CD4-positive, alpha-beta T cell (primary cell): ENCODE results near the gene TMX2. TPM values are rescaled to one million over a fixed set of nuclear protein-coding genes. Genes with fewer than 3 reads are reported as not detected.

ENCODE experiments used
- ATAC-seq: fragments of 200-7000 bp; cut with Tn5 transposase; one replicate; pipeline ENCODE4 v1.10.0; 2022; ENCODE audit warnings: mild to moderate bottlenecking; ENCODE audit not compliant: poor library complexity
- CTCF ChIA-PET: fragments of 350-600 bp; sonication (Branson Sonifier 250); formaldehyde crosslinking; loops from one replicate; lab custom pipeline; 2021; ENCODE audit warnings: antibody characterized with exemption, inconsistent platforms; lab: Charles Lee
- POLR2A ChIA-PET: fragments of 350-600 bp; sonication (Branson Sonifier 250); formaldehyde crosslinking; loops from one replicate; lab custom pipeline; 2021; ENCODE audit warnings: antibody characterized with exemption, inconsistent platforms; lab: Charles Lee
- DNase-seq, 14 experiments: peaks; one replicate each; pipeline ENCODE4 v3.0.0-alpha.2; 2013 to 2020; ENCODE audit warnings: mixed read lengths in 2 of 14
- H3K27ac ChIP-seq, 2 donors: one replicate each; pipeline versions ENCODE4 v1.5.1 to v1.7.0; 2013; ENCODE audit warnings: low read length in 2 of 2, low read depth in 1 of 2, mild to moderate bottlenecking in 1 of 2
- H3K27me3 ChIP-seq, 2 experiments: 1 replicate in 1 of 2; 2 replicates in 1 of 2; pipeline versions ENCODE4 v1.6.1 to v1.7.0; 2013; ENCODE audit warnings: low read length in 2 of 2, control low read depth in 1 of 2, mild to moderate bottlenecking in 1 of 2, moderate library complexity in 1 of 2; ENCODE audit not compliant: insufficient read depth in 2 of 2, control insufficient read depth in 1 of 2
- H3K36me3 ChIP-seq: one replicate; pipeline ENCODE4 v1.6.1; 2013; ENCODE audit warnings: low read length, control low read depth; ENCODE audit not compliant: insufficient read depth
- H3K4me1 ChIP-seq: one replicate; pipeline ENCODE4 v1.6.1; 2013; ENCODE audit warnings: low read length, control low read depth; ENCODE audit not compliant: insufficient read depth
- H3K4me3 ChIP-seq: one replicate; pipeline ENCODE4 v1.5.1; 2013; ENCODE audit warnings: mild to moderate bottlenecking, low read length, moderate library complexity
- H3K9me3 ChIP-seq, 2 experiments: 1 replicate in 1 of 2; 2 replicates in 1 of 2; pipeline versions ENCODE4 v1.6.1 to v1.7.0; 2013; ENCODE audit warnings: low read length in 2 of 2, mild to moderate bottlenecking in 2 of 2, control low read depth in 1 of 2, moderate library complexity in 1 of 2; ENCODE audit not compliant: control insufficient read depth in 1 of 2, insufficient read depth in 1 of 2
- H3K27ac Mint-ChIP-seq: one replicate; pipeline ENCODE4 v1.8.0; 2020; ENCODE audit warnings: mixed read lengths
- H3K27me3 Mint-ChIP-seq: one replicate; pipeline ENCODE4 v1.8.0; 2021; ENCODE audit warnings: mixed read lengths
- H3K36me3 Mint-ChIP-seq: one replicate; pipeline ENCODE4 v1.8.0; 2021; ENCODE audit warnings: low read depth, mixed read lengths
- H3K4me1 Mint-ChIP-seq: one replicate; pipeline ENCODE4 v1.8.0; 2021; ENCODE audit warnings: low read depth, mixed read lengths
- H3K4me3 Mint-ChIP-seq: one replicate; pipeline ENCODE4 v1.8.0; 2020; ENCODE audit warnings: mild to moderate bottlenecking, mixed read lengths
- H3K9me3 Mint-ChIP-seq: one replicate; pipeline ENCODE4 v1.8.0; 2020; ENCODE audit warnings: mixed read lengths
- CTCF ChIP-seq: fragments of 200-600 bp; IDR thresholded peaks from one replicate; pipeline ENCODE4 v1.8.0; 2022; ENCODE audit warnings: antibody characterized with exemption, mild to moderate bottlenecking
- intact Hi-C, 2 experiments: fragments of 100-400 bp; cut with DNase I in 1 of 2; cut with micrococcal nuclease in 1 of 2; formaldehyde crosslinking; loops; one replicate each; pipeline versions ENCODE4 v1.15.1 to v1.9.0; 2023 to 2025; cut with DNase I, micrococcal nuclease
- total RNA-seq, 174 experiments: library from RNA in 2 of 174; stranded (reverse) in 2 of 174; gene quantifications; one replicate each; pipeline ENCODE4 v1.2.3 and lab custom pipeline; 2021 to 2026

TMX2 gene
- total RNA-seq, 2 experiments from 2014 or later, result 30.0 to 30.5 TPM

- Mint-ChIP-seq H3K27ac (no peak overlapping the region), H3K4me1 (peaks cover 34% of the 10 kb centered on the region), H3K9me3 (no peaks in the 10 kb centered on the region), H3K4me3 (no peak overlapping the region), H3K36me3 (no peaks in the 10 kb centered on the region), H3K27me3 (no peaks in the 10 kb centered on the region)
- H3K4me3 ChIP-seq, result no peak overlapping the region
- H3K4me1 ChIP-seq, result no peaks in the 10 kb centered on the region
- no peaks in the 10 kb centered on the region for H3K9me3 ChIP-seq
- no peak overlapping the region for H3K27ac ChIP-seq
- ChIA-PET CTCF (no interaction called here), POLR2A (no interaction called here)
- intact Hi-C loops, result no loop called here
- H3K27me3 ChIP-seq, result no peaks in the 10 kb centered on the region
- no peak for TF ChIP-seq CTCF
- no peak for DNase-seq
- ATAC-seq, result no peak
- H3K36me3 ChIP-seq, result no peaks in the 10 kb centered on the region
Measured at GRCh38 chr11:57775491-57775890, 63.1 kb downstream of the TMX2 start.

- Mint-ChIP-seq H3K4me1 (peaks cover 34% of the 10 kb centered on the region), H3K4me3 (no peak overlapping the region), H3K27me3 (no peaks in the 10 kb centered on the region), H3K27ac (no peak overlapping the region), H3K36me3 (no peaks in the 10 kb centered on the region), H3K9me3 (no peaks in the 10 kb centered on the region)
- no peak overlapping the region for H3K27ac ChIP-seq
- ATAC-seq, result no peak
- no peaks in the 10 kb centered on the region for H3K9me3 ChIP-seq
- DNase-seq, result no peak
- no peaks in the 10 kb centered on the region for H3K36me3 ChIP-seq
- H3K4me3 ChIP-seq, result no peak overlapping the region
- POLR2A ChIA-PET, result no interaction called here
- TF ChIP-seq CTCF, result no peak
- CTCF ChIA-PET, result interaction anchor here (0.5 to 0.8 kb wide), 2 partner anchors 25 to 89 kb away, joined by 3 to 4 read pairs; no protein-coding TSS in a partner anchor
- H3K4me1 ChIP-seq, result no peaks in the 10 kb centered on the region
- intact Hi-C loops, result no loop called here
- no peaks in the 10 kb centered on the region for H3K27me3 ChIP-seq
Measured at GRCh38 chr11:57776031-57776521, 63.7 kb downstream of the TMX2 start.

- H3K36me3 Mint-ChIP-seq, result no peaks in the 10 kb centered on the region
Measured at GRCh38 chr11:57776577-57777210, 64.3 kb downstream of the TMX2 start.

More at GRCh38 chr11:57776577-57777210, 64.3 kb downstream of the TMX2 start:
- TF ChIP-seq CTCF, result no peak
- intact Hi-C loops, result no loop called here
- no peak for DNase-seq
- ATAC-seq, result no peak
- Mint-ChIP-seq H3K27me3 (no peaks in the 10 kb centered on the region), H3K27ac (no peak overlapping the region), H3K4me1 (peaks cover 39% of the 10 kb centered on the region), H3K4me3 (no peak overlapping the region), H3K9me3 (no peaks in the 10 kb centered on the region)
- H3K4me3 ChIP-seq, result no peak overlapping the region
- no peak overlapping the region for H3K27ac ChIP-seq
- no peaks in the 10 kb centered on the region for H3K9me3 ChIP-seq
- H3K36me3 ChIP-seq, result no peaks in the 10 kb centered on the region
- POLR2A ChIA-PET, result no interaction called here
- H3K4me1 ChIP-seq, result peaks cover 4% of the 10 kb centered on the region
- H3K27me3 ChIP-seq, result no peaks in the 10 kb centered on the region
- CTCF ChIA-PET, result interaction anchor here (0.5 to 0.8 kb wide), 2 partner anchors 24 to 89 kb away, joined by 3 to 4 read pairs; no protein-coding TSS in a partner anchor
